ENCODE results near the gene ARID3B. TPM values are rescaled to one million over a fixed set of nuclear protein-coding genes. Genes with fewer than 3 reads are reported as not detected.

ARID3B gene
- total RNA-seq, 3 donors from 2014 or later: 5.2 to 6.0 (median 5.9) TPM

GRCh38 chr15:74558706-74559105 is 17.7 kb downstream of the ARID3B start:
- TF ChIP-seq POLR2AphosphoS5 (IDR thresholded peaks at IDR 0.05): no peak
- H3K27me3 ChIP-seq: no peaks in the 10 kb centered on the region
- DNase-seq (ENCODE audit: low spot score in 2 of 2): no peak
- H3K36me3 ChIP-seq: no peaks in the 10 kb centered on the region
- H3K9me3 ChIP-seq: no peaks in the 10 kb centered on the region
- intact Hi-C loops (cut with DNase I; ENCODE audit: low total_unique reads): no loop called here
- no peak overlapping the region for H3K4me3 ChIP-seq
- H3K27ac ChIP-seq: no peak overlapping the region
- no peaks in the 10 kb centered on the region for H3K4me1 ChIP-seq

GRCh38 chr15:74563442-74563841 is 22.4 kb downstream of the ARID3B start:
- no peaks in the 10 kb centered on the region for H3K36me3 ChIP-seq
- no peaks in the 10 kb centered on the region for H3K4me1 ChIP-seq
- no peak for TF ChIP-seq POLR2AphosphoS5 (IDR thresholded peaks at IDR 0.05)
- TF ChIP-seq POLR2A (IDR thresholded peaks at IDR 0.05): no peak
- no peak for TF ChIP-seq CTCF (IDR thresholded peaks at IDR 0.05)
- H3K9me3 ChIP-seq: no peaks in the 10 kb centered on the region
- H3K27ac ChIP-seq: no peak overlapping the region
- H3K4me3 ChIP-seq: no peak overlapping the region
- H3K27me3 ChIP-seq: no peaks in the 10 kb centered on the region
- intact Hi-C loops (cut with DNase I; ENCODE audit: low total_unique reads): no loop called here
- DNase-seq (ENCODE audit: low spot score in 2 of 2): no peak

- no peak overlapping the region for H3K27ac ChIP-seq
- no peaks in the 10 kb centered on the region for H3K4me1 ChIP-seq
- no peak for DNase-seq (ENCODE audit: low spot score in 2 of 2)
- no peaks in the 10 kb centered on the region for H3K36me3 ChIP-seq
- H3K4me3 ChIP-seq: no peak overlapping the region
- TF ChIP-seq POLR2A (IDR thresholded peaks at IDR 0.05): no peak
- TF ChIP-seq CTCF (IDR thresholded peaks at IDR 0.05): no peak
- TF ChIP-seq POLR2AphosphoS5 (IDR thresholded peaks at IDR 0.05): no peak
- no peaks in the 10 kb centered on the region for H3K27me3 ChIP-seq
- no peaks in the 10 kb centered on the region for H3K9me3 ChIP-seq
- intact Hi-C loops (cut with DNase I; ENCODE audit: low total_unique reads): no loop called here
Observed at GRCh38 chr15:74564182-74564581, 23.2 kb downstream of the ARID3B start.

- TF ChIP-seq CTCF (IDR thresholded peaks at IDR 0.05): no peak
- TF ChIP-seq POLR2A (IDR thresholded peaks at IDR 0.05): no peak
- no peak for TF ChIP-seq POLR2AphosphoS5 (IDR thresholded peaks at IDR 0.05)
- intact Hi-C loops (cut with DNase I; ENCODE audit: low total_unique reads): no loop called here
Observed at GRCh38 chr15:74565381-74566085, 24.5 kb downstream of the ARID3B start.

GRCh38 chr15:74568594-74568993 is 27.6 kb downstream of the ARID3B start:
- no peak for TF ChIP-seq POLR2A (IDR thresholded peaks at IDR 0.05)
- no peak for TF ChIP-seq CTCF (IDR thresholded peaks at IDR 0.05)
- no peak for TF ChIP-seq POLR2AphosphoS5 (IDR thresholded peaks at IDR 0.05)
- Histone ChIP-seq H3K4me3 (no peak overlapping the region), H3K27me3 (no peaks in the 10 kb centered on the region), H3K4me1 (no peaks in the 10 kb centered on the region), H3K36me3 (no peaks in the 10 kb centered on the region), H3K9me3 (no peaks in the 10 kb centered on the region), H3K27ac (no peak overlapping the region)
- intact Hi-C loops (cut with DNase I; ENCODE audit: low total_unique reads): no loop called here
- DNase-seq (ENCODE audit: low spot score in 2 of 2): no peak

More at GRCh38 chr15:74565381-74566085, 24.5 kb downstream of the ARID3B start:
- Histone ChIP-seq H3K4me1 (no peaks in the 10 kb centered on the region), H3K27ac (no peak overlapping the region), H3K36me3 (no peaks in the 10 kb centered on the region), H3K27me3 (no peaks in the 10 kb centered on the region), H3K9me3 (no peaks in the 10 kb centered on the region), H3K4me3 (no peak overlapping the region)
- no peak for DNase-seq (ENCODE audit: low spot score in 2 of 2)

Measured in breast epithelium (tissue), 4 donors.